Activated CD8-positive, alpha-beta memory T cell treated with anti-CD3 and anti-CD28 coated beads, Interleukin-2, amount 10 ng/mL, durations not matched to agents 7 days and 5 days (primary cell): ENCODE data around the gene PGM2L1. TPM values are rescaled to one million over a fixed set of nuclear protein-coding genes. Genes with fewer than 3 reads are reported as not detected.
A peak's percentile ranks its signal among the peaks of the same experiment; 100 is the strongest.
"Not testable (repeated sequence)": the region's sequence is repeated elsewhere in the genome, so short reads cannot be mapped to it uniquely, and the experiment has no call there.

Source experiments
- ATAC-seq: fragments of 150-1000 bp; cut with Tn5 transposase; one replicate; pipeline ENCODE4 v1.10.0; 2021; ENCODE audit warnings: moderate library complexity
- CTCF ChIA-PET: fragments of 350-600 bp; sonication (Branson Sonifier 250); formaldehyde crosslinking; loops from one replicate; lab custom pipeline; 2021; ENCODE audit warnings: antibody characterized with exemption; lab: Charles Lee
- DNase-seq: peaks from one replicate; pipeline ENCODE4 v3.0.0-alpha.2; 2020
- H3K27ac Mint-ChIP-seq: one replicate; pipeline ENCODE4 v1.8.0; 2021; ENCODE audit warnings: mild to moderate bottlenecking, mixed read lengths
- H3K27me3 Mint-ChIP-seq: one replicate; pipeline ENCODE4 v1.8.0; 2021; ENCODE audit warnings: mixed read lengths
- H3K36me3 Mint-ChIP-seq: one replicate; pipeline ENCODE4 v1.8.0; 2021; ENCODE audit warnings: mild to moderate bottlenecking, mixed read lengths
- H3K4me1 Mint-ChIP-seq: one replicate; pipeline ENCODE4 v1.8.0; 2021; ENCODE audit warnings: mixed read lengths
- H3K4me3 Mint-ChIP-seq: one replicate; pipeline ENCODE4 v1.8.0; 2021; ENCODE audit warnings: mild to moderate bottlenecking, moderate library complexity, mixed read lengths
- H3K9me3 Mint-ChIP-seq: one replicate; pipeline ENCODE4 v1.8.0; 2022; ENCODE audit warnings: low read depth, mixed read lengths
- total RNA-seq, 2 experiments: library from RNA; stranded (reverse); gene quantifications; one replicate each; pipeline ENCODE4 v1.2.3, GENCODE V29; 2021

The PGM2L1 gene
- total RNA-seq, 2 experiments from 2014 or later, result 10.1 to 13.1 TPM

DNA sequence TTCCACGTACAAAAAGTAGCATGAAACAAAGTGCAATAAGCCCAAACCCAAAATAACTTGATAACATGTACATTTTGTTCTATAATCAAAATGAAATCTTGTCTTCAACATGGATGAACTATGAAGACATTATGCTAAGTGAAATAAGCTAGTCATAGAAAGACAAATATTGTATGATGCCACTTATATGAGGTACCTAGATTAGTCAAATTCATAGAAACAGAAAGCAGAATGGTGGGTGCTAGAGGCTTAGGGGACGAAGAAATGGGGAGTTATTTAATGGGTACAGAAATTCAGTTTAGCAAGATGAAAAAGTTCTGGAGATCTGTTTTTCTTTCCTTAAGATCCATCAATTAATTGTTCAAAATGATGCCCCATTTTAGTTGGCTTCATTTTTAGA lies 7.5 kb downstream of the PGM2L1 start:
- Mint-ChIP-seq H3K27ac (no peak overlapping the region), H3K36me3 (peaks cover 2% of the 10 kb centered on the region), H3K4me3 (no peak overlapping the region), H3K9me3 (no peaks in the 10 kb centered on the region), H3K27me3 (no peaks in the 10 kb centered on the region), H3K4me1 (peaks cover 34% of the 10 kb centered on the region)
- CTCF ChIA-PET, result interaction anchor here (0.7 to 3.6 kb wide), 6 partner anchors 9 to 1025 kb away, joined by 3 to 60 read pairs (median 18); partner anchors contain the start of gene PGM2L1
- DNase-seq, result no peak
- ATAC-seq, result peak; percentile 62

DNA sequence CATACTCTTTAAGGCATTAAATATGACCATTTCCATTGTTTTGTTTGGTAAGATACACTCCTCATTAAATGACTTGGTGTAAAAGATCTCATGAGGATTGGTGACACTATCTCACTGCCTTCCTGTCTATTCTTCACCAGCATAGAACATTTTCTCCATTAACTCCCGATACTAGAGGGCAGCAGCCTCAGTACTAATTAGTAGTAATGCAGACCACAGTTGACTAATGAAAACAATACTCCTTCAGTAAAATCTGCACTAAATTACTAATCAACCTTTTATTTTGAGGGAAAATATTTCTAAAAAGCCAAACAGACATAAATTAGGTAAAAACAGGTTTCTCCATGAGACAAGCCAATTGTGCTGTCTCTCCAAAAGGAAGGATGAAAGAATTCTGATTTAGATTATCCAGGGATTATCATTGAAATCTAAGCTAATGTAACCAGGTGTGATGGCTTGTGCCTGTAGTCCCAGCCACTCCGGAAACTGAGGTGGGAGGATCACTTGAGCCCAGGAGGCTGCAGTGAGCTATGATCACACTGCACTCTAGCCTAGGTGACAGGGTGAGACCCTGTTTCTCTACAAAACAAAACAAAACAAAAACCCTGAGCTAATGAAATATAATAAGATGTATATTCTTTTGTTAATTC lies 9.4 kb downstream of the PGM2L1 start:
- no peak overlapping the region for H3K4me3 Mint-ChIP-seq
- ATAC-seq, result peak; percentile 87
- peak overlapping the region; percentile 5 for H3K27ac Mint-ChIP-seq
- H3K27me3 Mint-ChIP-seq, result no peaks in the 10 kb centered on the region
- peaks cover 26% of the 10 kb centered on the region for H3K4me1 Mint-ChIP-seq
- peak; percentile 78 for DNase-seq
- no peaks in the 10 kb centered on the region for H3K9me3 Mint-ChIP-seq
- CTCF ChIA-PET, result interaction anchor here (0.8 to 3.6 kb wide), 13 partner anchors 9 to 482 kb away, joined by 3 to 60 read pairs (median 6); partner anchors contain the start of gene PGM2L1
- H3K36me3 Mint-ChIP-seq, result no peaks in the 10 kb centered on the region

DNA sequence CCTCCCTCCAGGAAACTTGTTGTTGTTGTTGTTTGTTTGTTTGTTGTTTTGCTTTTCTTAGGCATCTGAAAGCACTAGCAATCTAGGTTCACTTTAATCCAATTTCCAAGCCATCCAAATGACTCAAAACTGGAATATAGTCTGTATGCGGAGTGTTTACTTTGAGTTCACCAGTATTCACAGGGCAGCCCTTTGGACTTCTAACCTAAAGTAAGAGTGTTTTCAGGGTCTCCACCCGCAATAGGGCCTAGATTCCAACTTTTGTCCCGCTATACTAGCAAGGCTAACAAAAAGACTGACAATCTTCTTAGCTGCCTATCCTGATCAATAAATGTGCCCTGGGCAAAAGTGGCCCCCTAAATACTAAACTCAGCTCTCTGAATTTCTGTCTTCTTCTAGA lies 13.6 kb downstream of the PGM2L1 start:
- peaks cover 10% of the 10 kb centered on the region for H3K4me1 Mint-ChIP-seq
- CTCF ChIA-PET, result no interaction called here
- DNase-seq (no peak), ATAC-seq (no peak)
- H3K9me3 Mint-ChIP-seq, result no peaks in the 10 kb centered on the region
- no peak overlapping the region for H3K27ac Mint-ChIP-seq
- H3K36me3 Mint-ChIP-seq, result no peaks in the 10 kb centered on the region
- no peak overlapping the region for H3K4me3 Mint-ChIP-seq
- no peaks in the 10 kb centered on the region for H3K27me3 Mint-ChIP-seq

DNA sequence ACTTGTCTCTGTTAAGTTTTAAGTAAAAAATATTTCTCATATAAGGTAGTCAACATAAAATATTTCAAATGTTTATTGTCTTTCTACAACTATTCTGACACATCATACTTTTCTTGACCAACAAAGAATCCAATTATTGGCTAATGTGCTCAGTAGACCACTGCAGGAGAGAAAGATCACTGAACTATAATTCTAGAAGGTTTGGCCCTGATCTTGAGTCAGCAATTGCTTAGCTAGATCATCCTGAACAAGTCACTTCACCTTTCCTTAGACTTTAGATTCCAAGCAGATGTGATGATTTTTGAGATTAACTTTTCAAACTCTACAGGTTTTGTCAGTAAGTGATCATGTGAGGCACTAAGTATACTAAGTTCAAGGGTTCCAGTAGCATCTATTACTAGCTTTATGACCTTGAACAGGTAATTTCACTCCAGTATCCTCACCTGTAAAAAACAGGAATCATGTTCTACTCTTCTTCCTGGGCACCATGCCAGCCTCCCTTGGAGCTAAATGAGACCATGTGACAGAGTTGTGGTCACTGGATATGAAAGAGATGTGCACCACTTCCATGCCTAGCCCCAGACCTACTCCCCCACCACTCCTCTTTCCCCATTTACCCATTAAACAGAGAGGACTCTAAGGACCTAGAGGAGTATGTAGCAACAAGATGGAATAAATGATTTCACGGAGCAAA lies 17.3 kb downstream of the PGM2L1 start:
- no peak for DNase-seq
- H3K4me3 Mint-ChIP-seq, result no peak overlapping the region
- H3K36me3 Mint-ChIP-seq, result no peaks in the 10 kb centered on the region
- CTCF ChIA-PET, result interaction anchor here (1.2 to 2.3 kb wide), 2 partner anchors 9 to 73 kb away, joined by 3 to 11 read pairs; no protein-coding TSS in a partner anchor
- no peak overlapping the region for H3K27ac Mint-ChIP-seq
- no peaks in the 10 kb centered on the region for H3K27me3 Mint-ChIP-seq
- H3K4me1 Mint-ChIP-seq, result peaks cover 4% of the 10 kb centered on the region
- no peak for ATAC-seq
- H3K9me3 Mint-ChIP-seq, result no peaks in the 10 kb centered on the region

- no peaks in the 10 kb centered on the region for H3K9me3 Mint-ChIP-seq
- no peak overlapping the region for H3K4me3 Mint-ChIP-seq
- H3K27ac Mint-ChIP-seq, result no peak overlapping the region
- H3K4me1 Mint-ChIP-seq, result peaks cover 4% of the 10 kb centered on the region
- CTCF ChIA-PET, result interaction anchor here (0.6 kb wide), 1 partner anchor 413 kb away, joined by 3 read pairs; no protein-coding TSS in a partner anchor
- no peaks in the 10 kb centered on the region for H3K36me3 Mint-ChIP-seq
- H3K27me3 Mint-ChIP-seq, result no peaks in the 10 kb centered on the region
- no peak for ATAC-seq
- no peak for DNase-seq
Observed at GRCh38 chr11:74377689-74378088, 20.5 kb downstream of the PGM2L1 start.

DNA sequence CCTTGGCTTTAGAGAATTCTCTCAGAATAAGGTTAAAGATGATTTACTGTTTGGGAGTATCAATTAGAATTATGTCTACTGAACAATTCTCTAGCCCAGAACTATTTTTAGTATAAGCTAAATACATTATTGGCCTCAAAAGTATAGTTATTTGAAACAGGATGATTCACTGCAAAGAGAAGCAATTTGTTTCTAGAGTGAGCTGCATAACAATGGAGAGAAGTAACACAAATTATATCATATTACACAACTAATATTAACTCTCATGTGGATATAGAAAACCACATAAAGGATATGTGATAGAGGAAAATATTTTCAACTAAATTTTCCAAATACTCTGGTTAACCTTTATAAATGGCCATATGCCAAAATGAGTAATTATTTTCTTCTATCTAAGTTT lies 24.9 kb downstream of the PGM2L1 start:
- Mint-ChIP-seq H3K36me3 (peaks cover 4% of the 10 kb centered on the region), H3K4me3 (no peak overlapping the region), H3K4me1 (no peaks in the 10 kb centered on the region), H3K27ac (no peak overlapping the region), H3K27me3 (no peaks in the 10 kb centered on the region), H3K9me3 (no peaks in the 10 kb centered on the region)
- no peak for DNase-seq
- CTCF ChIA-PET, result no interaction called here
- ATAC-seq, result no peak

GRCh38 chr11:74371269-74372052 lies 26.8 kb downstream of the PGM2L1 start:
- Mint-ChIP-seq H3K9me3 (no peaks in the 10 kb centered on the region), H3K4me1 (no peaks in the 10 kb centered on the region), H3K27me3 (no peaks in the 10 kb centered on the region), H3K4me3 (no peak overlapping the region), H3K36me3 (peaks cover 4% of the 10 kb centered on the region), H3K27ac (no peak overlapping the region)
- ATAC-seq, result no peak
- no peak for DNase-seq
- CTCF ChIA-PET, result no interaction called here

GRCh38 chr11:74370123-74370522 lies 28.1 kb downstream of the PGM2L1 start:
- H3K9me3 Mint-ChIP-seq, result no peaks in the 10 kb centered on the region
- ATAC-seq (no peak), DNase-seq (no peak)
- H3K36me3 Mint-ChIP-seq, result peaks cover 8% of the 10 kb centered on the region
- no peaks in the 10 kb centered on the region for H3K27me3 Mint-ChIP-seq
- no peaks in the 10 kb centered on the region for H3K4me1 Mint-ChIP-seq
- no peak overlapping the region for H3K27ac Mint-ChIP-seq
- no peak overlapping the region for H3K4me3 Mint-ChIP-seq
- CTCF ChIA-PET, result no interaction called here

DNA sequence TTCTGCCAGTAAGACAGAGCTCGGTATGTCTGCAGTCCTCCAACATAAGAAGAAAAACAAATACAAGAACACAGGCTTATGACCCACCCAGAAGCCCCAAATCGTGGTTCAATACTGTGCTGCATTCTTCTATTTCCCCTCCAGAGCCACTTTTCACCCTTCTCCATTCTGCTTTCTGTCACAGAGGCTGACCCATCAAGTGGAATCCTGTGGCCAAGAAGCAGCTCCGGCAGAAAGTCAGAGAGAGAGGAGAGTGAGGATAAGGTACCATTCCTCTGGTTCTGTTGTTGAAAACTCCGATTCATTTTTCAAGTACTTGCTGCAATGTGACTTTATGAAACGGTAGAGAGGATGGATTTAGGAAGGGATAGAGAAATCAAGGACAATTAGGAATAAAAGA lies 30.4 kb downstream of the PGM2L1 start:
- DNase-seq (no peak), ATAC-seq (no peak)
- Mint-ChIP-seq H3K4me3 (no peak overlapping the region), H3K36me3 (peaks cover 11% of the 10 kb centered on the region), H3K4me1 (no peaks in the 10 kb centered on the region), H3K9me3 (no peaks in the 10 kb centered on the region), H3K27ac (no peak overlapping the region), H3K27me3 (no peaks in the 10 kb centered on the region)
- CTCF ChIA-PET, result no interaction called here

- CTCF ChIA-PET, result no interaction called here
- H3K27ac Mint-ChIP-seq, result no peak overlapping the region
- H3K27me3 Mint-ChIP-seq, result no peaks in the 10 kb centered on the region
- H3K4me3 Mint-ChIP-seq, result no peak overlapping the region
- ATAC-seq, result no peak
- no peaks in the 10 kb centered on the region for H3K4me1 Mint-ChIP-seq
- DNase-seq, result no peak
- peaks cover 21% of the 10 kb centered on the region for H3K36me3 Mint-ChIP-seq
- no peaks in the 10 kb centered on the region for H3K9me3 Mint-ChIP-seq
Observed at GRCh38 chr11:74366576-74366975, 31.7 kb downstream of the PGM2L1 start.

GRCh38 chr11:74365805-74366204 lies 32.4 kb downstream of the PGM2L1 start:
- H3K9me3 Mint-ChIP-seq, H3K4me3 Mint-ChIP-seq, DNase-seq, H3K27me3 Mint-ChIP-seq, H3K27ac Mint-ChIP-seq, CTCF ChIA-PET, H3K4me1 Mint-ChIP-seq, ATAC-seq: not testable (repeated sequence)
- H3K36me3 Mint-ChIP-seq, result peaks cover 22% of the 10 kb centered on the region

DNA sequence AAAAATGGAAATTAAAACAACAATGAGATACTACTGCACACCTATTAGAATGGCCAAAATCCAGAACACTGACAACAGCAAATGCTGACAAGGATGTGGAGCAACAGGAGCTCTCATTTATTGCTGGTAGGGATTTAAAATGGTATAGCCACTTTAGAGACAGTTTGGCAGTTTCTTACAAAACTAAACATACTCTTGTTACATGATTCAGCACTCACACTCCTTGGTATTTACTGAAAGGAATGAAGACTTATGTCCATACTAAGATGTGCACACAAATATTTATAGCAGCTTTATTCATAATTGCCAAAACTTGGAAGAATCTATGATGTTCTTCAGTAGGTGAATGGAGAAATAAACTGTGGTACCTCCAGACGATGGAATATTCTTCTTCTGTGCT lies 40.8 kb downstream of the PGM2L1 start:
- Mint-ChIP-seq H3K36me3 (peaks cover 24% of the 10 kb centered on the region), H3K27me3 (no peaks in the 10 kb centered on the region), H3K4me1 (peaks cover 15% of the 10 kb centered on the region), H3K9me3 (no peaks in the 10 kb centered on the region), H3K27ac (no peak overlapping the region), H3K4me3 (no peak overlapping the region)
- DNase-seq, result no peak
- ATAC-seq, result no peak
- CTCF ChIA-PET, result no interaction called here

DNA sequence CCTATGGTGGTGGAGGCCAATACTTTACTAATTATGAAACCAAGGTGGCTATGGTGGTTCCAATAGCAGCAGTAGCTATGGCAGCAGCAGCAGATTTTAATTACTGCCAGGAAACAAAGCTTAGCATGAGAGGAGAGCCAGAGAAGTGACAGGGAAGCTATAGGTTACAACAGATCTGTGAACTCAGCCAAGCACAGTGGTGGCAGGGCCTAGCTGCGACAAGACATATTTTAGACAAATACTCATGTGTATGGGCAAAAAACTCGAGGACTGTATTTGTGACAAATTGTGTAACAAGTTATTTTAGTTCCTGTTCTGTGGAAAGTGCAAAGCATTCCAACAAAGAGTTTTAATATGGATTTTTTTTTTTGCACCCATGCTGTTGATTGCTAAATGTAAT lies 42.6 kb downstream of the PGM2L1 start:
- CTCF ChIA-PET, result interaction anchor here (1.3 kb wide), 1 partner anchor 97 kb away, joined by 4 read pairs; no protein-coding TSS in a partner anchor

More for the DNA sequence above, 42.6 kb downstream of the PGM2L1 start:
- ATAC-seq (no peak), DNase-seq (no peak)
- no peaks in the 10 kb centered on the region for H3K9me3 Mint-ChIP-seq
- peaks cover 15% of the 10 kb centered on the region for H3K4me1 Mint-ChIP-seq
- H3K4me3 Mint-ChIP-seq, result no peak overlapping the region
- no peaks in the 10 kb centered on the region for H3K27me3 Mint-ChIP-seq
- H3K36me3 Mint-ChIP-seq, result peaks cover 18% of the 10 kb centered on the region
- no peak overlapping the region for H3K27ac Mint-ChIP-seq
